HG02798 (cell line): ENCODE data around the gene OR5F1.

Experiments
- ATAC-seq: cut with Tn5 transposase; IDR thresholded peaks from one replicate; pipeline ENCODE4 v1.9.1; 2021; ENCODE audit warnings: mild to moderate bottlenecking; ENCODE audit not compliant: unreplicated experiment, poor library complexity

The OR5F1 gene

DNA sequence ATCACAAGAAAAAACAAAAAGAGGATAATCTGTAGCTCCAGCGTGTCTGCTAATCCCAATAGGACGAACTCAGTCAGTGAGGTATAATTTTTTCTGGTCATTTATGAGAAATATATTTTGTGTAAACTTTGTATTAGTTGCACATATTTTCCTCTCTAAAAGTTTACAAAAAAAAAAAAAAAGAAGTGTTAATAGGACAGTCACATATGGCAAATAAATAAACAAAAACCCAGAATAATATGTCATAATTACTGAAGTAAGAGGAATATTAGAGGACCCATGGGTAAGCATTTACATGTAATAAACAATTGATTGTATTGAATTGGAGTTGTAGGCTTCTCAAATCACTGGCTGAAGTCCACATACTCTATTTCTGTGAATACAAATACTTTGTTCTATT is at the start of gene OR5F1:
OR5F1 (minus strand) TSS at position 101 of the 400 bp plus-strand sequence; CDS start at position 101, 0 bp downstream.
- ATAC-seq: no peak

GRCh38 chr11:56027354-56027753 is 32.9 kb upstream of the OR5F1 start, which contains the start of gene OR5AS1:
OR5AS1 (plus strand) TSS chr11:56027654; CDS start chr11:56030419, 2,765 bp downstream.
- no peak for ATAC-seq

GRCh38 chr11:56013805-56014204 is 19.4 kb upstream of the OR5F1 start:
- no peak for ATAC-seq

- no peak for ATAC-seq
These were observed 16.3 kb upstream of the OR5F1 start for GRCh38 chr11:56010716-56011115.

DNA sequence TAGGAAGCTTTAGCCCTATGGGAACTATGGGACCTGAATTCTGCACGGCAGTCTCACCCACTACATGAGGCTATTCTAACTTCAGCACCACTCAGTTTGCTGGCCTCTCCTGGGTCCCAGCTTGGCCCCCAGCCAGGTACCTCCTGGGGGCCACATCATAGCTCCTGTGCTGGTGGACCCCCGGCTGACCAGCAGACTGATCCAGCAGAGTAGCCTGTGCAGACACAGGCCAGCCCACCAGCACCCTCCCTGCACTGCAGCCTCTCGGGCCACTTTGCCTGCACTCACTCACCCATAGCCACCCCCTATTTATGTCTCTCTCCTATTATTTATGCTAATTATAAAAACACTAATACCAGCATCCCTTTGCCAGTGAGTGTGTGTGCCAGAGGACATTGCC is 23.5 kb downstream of the OR5F1 start:
- no peak for ATAC-seq

DNA sequence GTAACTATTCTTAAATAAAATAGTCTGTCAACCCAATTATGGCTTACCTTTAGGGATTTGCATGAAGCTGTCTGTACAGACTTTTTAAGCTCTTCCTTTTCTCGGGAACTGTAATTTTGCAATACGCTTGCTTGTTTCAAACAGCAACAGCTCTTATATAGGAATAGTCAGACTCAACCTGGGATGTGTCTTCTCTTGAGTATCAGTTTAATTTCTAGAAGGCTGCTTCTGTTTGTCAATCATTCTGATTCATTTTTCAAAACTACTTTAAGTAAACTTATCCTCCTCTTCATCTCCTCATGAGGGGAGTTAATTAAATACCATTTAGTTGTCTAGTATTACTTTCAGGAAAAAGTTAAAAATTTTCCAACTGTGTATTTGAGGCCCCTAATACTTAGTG is 24.6 kb downstream of the OR5F1 start, which contains the start of gene OR10AG1:
OR10AG1 (minus strand) TSS at position 101 of the 400 bp plus-strand sequence; CDS start at position 63, 38 bp downstream.
- no peak for ATAC-seq

GRCh38 chr11:55967914-55968313 is 26.5 kb downstream of the OR5F1 start:
- no peak for ATAC-seq

- no peak for ATAC-seq
These were observed 28.0 kb downstream of the OR5F1 start for GRCh38 chr11:55966391-55966790.

- no peak for ATAC-seq
These were observed 37.9 kb downstream of the OR5F1 start for GRCh38 chr11:55956521-55956920.

GRCh38 chr11:55949330-55949729 is 45.1 kb downstream of the OR5F1 start:
- ATAC-seq: no peak
